ENCODE data around the gene FAM98B.

The FAM98B gene

GRCh38 chr15:38506997-38507396 is 53.1 kb downstream of the FAM98B start:
- DNase-seq (ENCODE audit: low read depth in 2 of 2, low spot score in 1 of 2), result no peak

DNA sequence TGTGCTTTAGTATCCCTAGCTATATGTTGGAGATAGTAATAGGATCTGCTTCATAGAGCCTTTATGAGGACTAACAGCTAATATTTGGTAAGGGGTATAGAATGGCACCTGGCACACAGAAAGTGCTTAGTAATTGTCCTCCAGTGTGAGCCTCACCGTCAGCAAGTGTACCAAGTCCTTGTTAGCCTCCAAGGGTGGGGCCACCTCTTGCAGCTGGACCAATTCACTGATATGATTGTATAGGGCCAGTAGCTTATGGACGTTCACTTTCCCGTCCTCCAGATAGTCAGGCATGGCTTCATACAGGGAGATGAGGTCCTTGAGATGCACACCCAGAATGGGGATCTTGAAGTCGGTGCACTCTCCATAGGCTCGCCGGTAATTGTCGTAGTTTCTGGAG is 53.6 kb downstream of the FAM98B start:
- DNase-seq (ENCODE audit: low read depth in 2 of 2, low spot score in 1 of 2), result no peak

DNA sequence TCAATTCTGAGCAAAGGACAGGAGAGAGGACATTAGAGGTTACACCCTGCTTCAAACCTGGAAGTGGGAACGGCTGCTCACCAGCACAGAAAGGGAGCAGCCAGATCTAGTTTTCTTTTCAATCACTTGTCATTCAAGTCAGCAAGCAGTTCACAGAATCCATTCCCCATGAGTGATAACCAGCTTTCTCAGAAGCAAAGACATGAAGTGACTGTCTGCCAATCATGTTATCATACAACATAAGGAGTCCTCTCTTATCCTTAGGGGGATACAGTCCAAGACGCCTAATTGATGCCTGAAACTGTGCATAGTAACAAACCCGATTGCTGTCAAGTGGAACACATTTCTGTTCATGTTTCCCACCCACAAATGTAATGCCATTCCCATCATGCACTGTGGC is 54.7 kb downstream of the FAM98B start:
- no peak for DNase-seq (ENCODE audit: low read depth in 2 of 2, low spot score in 1 of 2)

- no peak for DNase-seq (ENCODE audit: low read depth in 2 of 2, low spot score in 1 of 2)
Observed at GRCh38 chr15:38509152-38509551, 55.2 kb downstream of the FAM98B start.

GRCh38 chr15:38512901-38513300 is 59.0 kb downstream of the FAM98B start:
- DNase-seq (ENCODE audit: low read depth in 2 of 2, low spot score in 1 of 2), result no peak

GRCh38 chr15:38514601-38515000 is 60.7 kb downstream of the FAM98B start:
- no peak for DNase-seq (ENCODE audit: low read depth in 2 of 2, low spot score in 1 of 2)

GRCh38 chr15:38516626-38517025 is 62.7 kb downstream of the FAM98B start:
- DNase-seq (ENCODE audit: low read depth in 2 of 2, low spot score in 1 of 2), result no peak

- no peak for DNase-seq (ENCODE audit: low read depth in 2 of 2, low spot score in 1 of 2)
Observed at GRCh38 chr15:38517312-38517975, 63.5 kb downstream of the FAM98B start.

DNA sequence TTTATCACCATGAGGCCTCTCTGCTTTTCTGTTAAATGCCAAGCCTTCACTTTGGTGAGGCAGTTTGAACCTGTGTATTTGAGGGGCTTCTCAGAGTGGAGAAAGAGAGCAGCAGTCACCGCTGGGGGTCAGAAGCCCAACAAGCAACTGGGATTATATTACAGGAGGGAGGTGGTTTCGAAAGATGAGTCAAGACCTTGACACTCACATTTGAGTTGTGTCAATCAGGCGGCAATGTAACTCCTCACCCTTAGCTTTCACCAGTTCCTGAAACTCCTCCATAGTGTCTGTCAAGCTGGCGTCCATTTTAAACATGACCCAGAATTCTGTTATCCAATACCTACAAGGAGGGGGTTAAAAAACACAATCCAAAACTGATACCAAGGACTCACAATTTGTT is 64.2 kb downstream of the FAM98B start:
- no peak for DNase-seq (ENCODE audit: low read depth in 2 of 2, low spot score in 1 of 2)

GRCh38 chr15:38520035-38520434 is 66.1 kb downstream of the FAM98B start:
- no peak for DNase-seq (ENCODE audit: low read depth in 2 of 2, low spot score in 1 of 2)

GRCh38 chr15:38521316-38521715 is 67.4 kb downstream of the FAM98B start:
- no peak for DNase-seq (ENCODE audit: low read depth in 2 of 2, low spot score in 1 of 2)

- DNase-seq (ENCODE audit: low read depth in 2 of 2, low spot score in 1 of 2), result no peak
Observed at GRCh38 chr15:38522922-38523321, 69.0 kb downstream of the FAM98B start.

DNA sequence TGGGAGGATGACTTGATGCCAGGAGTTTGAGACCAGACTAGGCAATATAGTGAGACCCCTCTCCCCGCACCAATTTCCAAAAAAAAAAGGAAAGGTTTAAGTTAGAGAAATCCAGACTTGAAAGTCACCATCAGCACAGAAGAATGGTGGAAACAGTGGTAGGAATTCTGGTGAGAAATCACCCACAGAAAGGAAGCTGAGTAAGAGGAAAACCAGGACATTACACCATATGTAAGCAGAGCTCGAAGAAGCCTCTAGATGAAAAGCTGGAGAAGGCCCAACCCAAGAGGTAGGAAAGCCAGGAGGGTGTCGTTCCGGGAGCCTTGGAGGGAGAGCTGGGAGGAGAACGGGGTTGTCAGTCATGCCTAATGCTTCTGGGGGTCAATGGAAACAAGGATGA is 70.2 kb downstream of the FAM98B start:
- no peak for DNase-seq (ENCODE audit: low read depth in 2 of 2, low spot score in 1 of 2)

DNA sequence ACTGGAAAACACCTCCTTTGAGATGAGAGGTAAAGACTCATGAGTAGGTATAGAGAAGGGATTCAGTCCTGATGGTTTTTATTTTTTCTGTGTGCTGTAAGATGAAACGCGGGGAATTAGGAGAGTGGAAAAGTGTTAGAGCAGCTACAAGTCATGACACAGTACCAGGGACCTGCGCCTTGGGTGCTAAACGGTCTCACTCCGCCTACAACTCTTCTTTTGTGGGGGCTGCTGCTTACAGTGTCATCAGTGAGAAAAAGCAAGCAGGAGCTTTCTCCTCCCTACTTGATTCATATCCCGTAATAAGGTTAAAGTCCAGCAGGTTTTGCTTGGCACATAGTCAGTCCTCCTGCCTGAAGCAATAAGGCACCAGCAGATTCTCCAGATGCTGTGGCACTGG is 71.6 kb downstream of the FAM98B start:
- DNase-seq (ENCODE audit: low read depth in 2 of 2, low spot score in 1 of 2), result no peak

GRCh38 chr15:38526158-38526557 is 72.2 kb downstream of the FAM98B start:
- DNase-seq (ENCODE audit: low read depth in 2 of 2, low spot score in 1 of 2), result no peak

GRCh38 chr15:38528294-38528693 is 74.4 kb downstream of the FAM98B start:
- no peak for DNase-seq (ENCODE audit: low read depth in 2 of 2, low spot score in 1 of 2)

- no peak for DNase-seq (ENCODE audit: low read depth in 2 of 2, low spot score in 1 of 2)
Observed at GRCh38 chr15:38530113-38530512, 76.2 kb downstream of the FAM98B start.

- no peak for DNase-seq (ENCODE audit: low read depth in 2 of 2, low spot score in 1 of 2)
Observed at GRCh38 chr15:38531509-38531908, 77.6 kb downstream of the FAM98B start.

DNA sequence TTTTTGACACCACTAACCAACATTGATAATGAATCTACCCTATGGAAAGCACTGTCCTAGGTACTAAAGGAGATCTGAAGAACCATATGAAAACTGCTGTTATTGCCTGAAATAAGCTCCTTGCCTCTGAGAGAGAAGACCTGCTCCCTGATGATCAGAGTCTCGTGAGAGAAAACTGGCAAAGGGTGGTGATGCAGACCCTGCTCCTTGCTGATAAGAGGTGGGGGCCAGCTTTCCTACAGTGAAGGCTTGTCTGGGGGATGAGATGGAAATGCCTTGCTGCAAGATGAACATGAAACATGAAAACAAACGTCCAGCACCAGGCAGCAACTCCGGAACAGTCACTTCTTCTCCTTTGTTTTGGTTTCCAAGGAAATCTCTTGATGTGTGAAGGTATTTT is 78.8 kb downstream of the FAM98B start:
- no peak for DNase-seq (ENCODE audit: low read depth in 2 of 2, low spot score in 1 of 2)

GRCh38 chr15:38533416-38533915 is 79.5 kb downstream of the FAM98B start:
- no peak for DNase-seq (ENCODE audit: low read depth in 2 of 2, low spot score in 1 of 2)

- DNase-seq (ENCODE audit: low read depth in 2 of 2, low spot score in 1 of 2), result no peak
Observed at GRCh38 chr15:38533926-38534325, 80.0 kb downstream of the FAM98B start.

- no peak for DNase-seq (ENCODE audit: low read depth in 2 of 2, low spot score in 1 of 2)
Observed at GRCh38 chr15:38534691-38535090, 80.8 kb downstream of the FAM98B start.

GRCh38 chr15:38535491-38536200 is 81.7 kb downstream of the FAM98B start:
- no peak for DNase-seq (ENCODE audit: low read depth in 2 of 2, low spot score in 1 of 2)

Data from stimulated activated CD8-positive, alpha-beta memory T cell treated with anti-CD3 and anti-CD28 coated beads, Interleukin-4, amount 100 ng/mL, for 1 hour (primary cell).